ENCODE results near the gene ENOX2.

The ENOX2 gene

DNA sequence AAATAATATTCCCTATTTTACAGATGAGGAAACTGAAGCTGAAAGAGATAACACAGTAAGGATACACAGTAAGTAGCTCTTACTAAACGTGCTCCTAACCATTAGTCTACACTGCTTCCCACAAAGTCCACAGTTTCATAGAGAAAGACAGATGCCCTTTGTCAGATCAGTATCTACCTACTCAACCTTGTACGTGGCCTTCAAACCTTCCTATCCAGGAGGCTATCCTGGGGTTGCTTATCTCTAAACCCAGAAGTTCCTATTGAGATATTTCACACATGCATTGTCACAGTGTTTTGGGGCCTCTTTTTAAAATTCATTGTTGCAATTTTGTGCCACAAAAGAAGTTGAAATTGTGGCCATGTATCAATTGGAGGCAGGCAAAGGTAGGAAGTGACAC, 208.0 kb downstream of the ENOX2 start:
- DNase-seq, result no peak

DNA sequence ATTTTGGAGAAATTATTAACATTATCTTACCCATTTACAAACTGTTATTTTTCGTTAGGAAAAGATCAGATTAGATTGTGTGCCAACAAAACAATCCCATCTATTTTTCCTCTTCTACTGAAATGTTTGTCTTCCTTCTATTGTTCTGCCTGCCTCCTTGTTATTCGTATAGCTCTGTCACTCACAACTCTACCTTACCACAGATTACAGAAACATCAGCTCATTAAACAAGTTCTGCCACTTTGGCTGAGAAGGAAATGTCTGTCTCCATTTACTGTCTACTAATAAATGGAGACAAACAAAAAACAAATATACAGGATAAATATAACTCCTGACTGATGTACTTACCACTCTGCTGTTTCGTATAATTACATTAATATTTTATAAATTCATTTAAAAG, 211.4 kb downstream of the ENOX2 start:
- DNase-seq, result no peak

DNA sequence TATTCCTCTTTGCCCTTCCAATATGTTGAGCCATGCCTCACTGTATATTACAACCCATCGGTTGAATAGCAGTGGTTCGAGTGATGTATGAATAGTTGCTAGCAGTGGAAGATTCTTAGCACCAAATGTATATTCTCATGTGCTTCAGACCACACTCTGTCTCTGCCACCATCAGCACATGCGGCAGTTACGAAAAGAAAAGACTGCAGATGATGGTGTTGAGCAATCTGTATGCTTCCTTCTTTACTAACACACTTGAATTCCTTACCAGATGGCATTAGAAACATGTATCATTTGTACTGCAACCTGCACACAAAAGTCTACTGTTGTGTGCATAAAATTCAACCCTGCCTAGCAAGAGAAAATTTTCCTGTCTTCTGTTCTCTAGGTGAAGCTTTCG, 214.6 kb downstream of the ENOX2 start:
- DNase-seq, result no peak

DNA sequence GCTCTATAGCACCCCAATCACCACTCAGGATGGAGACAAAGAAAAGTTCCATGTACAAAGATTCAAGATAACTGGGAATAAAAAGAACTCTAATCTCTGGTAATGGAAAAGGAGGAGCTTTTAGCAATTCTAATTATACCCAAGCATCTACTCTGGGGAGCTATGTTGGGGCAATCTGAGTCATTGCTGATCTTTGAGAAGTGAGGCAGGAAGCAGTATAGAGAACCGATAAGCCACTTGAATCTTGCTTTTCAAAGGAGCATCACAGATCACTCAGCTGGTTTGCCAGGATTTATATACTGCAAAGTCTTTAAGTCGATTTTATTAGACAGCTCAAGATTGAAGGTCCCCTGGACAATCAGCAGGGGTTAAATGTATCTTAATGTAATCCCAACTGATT, 220.0 kb downstream of the ENOX2 start:
- no peak for DNase-seq

DNA sequence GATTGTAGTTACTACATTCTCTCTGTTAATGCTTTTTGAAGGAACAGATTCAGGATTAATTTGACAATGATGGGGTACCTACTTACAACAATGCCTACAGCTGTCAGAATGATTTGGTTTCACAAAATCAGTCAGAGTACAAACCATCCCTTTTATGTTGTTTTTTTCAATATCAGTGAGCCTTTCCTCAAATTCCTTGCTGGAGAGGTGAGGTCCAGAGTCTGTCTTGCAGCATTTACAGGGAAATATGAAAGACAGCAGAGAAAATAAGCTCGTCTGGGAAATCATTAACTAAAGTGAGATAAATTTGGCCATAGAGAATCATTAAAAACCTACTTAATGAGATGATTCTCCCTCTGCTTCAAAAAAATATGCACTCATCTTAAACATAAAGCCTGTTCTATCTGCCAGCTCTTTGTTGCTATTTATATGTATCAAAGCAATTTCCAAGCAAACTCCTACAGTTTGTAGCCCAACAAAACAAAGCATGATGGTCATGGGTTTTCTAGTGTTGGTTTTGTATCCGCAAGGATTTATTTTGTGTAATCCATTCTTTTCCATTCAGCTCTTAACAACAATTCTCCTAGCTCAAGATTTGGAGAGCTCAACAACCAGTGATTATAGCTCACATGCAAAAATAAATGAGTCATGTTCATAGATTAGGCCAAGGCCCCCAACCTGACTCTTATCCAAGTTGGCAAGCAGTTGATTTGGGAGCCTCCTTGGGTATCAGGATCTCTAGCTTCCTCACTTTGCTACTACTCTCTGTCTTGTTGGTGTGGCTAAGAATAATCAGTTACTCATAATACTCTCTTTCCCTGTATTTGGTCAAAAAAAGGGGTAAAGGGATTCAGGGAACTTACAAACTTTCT, 222.6 kb downstream of the ENOX2 start:
- no peak for DNase-seq

DNA sequence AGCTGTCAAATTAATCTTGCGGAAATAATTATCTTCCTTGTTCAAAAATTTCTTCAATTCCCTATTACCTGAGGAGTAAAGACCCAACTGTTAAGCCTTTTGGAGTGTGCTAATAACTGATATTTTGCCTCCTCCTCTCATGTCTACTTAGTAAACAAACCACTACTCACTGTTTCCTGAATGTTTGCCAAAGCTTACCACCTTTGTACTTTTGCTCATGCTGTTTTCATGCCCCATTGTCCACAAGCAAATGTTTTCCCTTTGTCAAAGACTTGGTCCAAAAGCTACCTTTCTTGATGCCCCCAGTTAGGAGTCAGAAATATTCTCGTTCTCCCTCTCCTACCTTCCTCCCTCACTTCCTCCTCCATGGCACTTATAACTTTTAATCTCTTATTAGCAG, 226.1 kb downstream of the ENOX2 start:
- DNase-seq, result peak; percentile 52

DNA sequence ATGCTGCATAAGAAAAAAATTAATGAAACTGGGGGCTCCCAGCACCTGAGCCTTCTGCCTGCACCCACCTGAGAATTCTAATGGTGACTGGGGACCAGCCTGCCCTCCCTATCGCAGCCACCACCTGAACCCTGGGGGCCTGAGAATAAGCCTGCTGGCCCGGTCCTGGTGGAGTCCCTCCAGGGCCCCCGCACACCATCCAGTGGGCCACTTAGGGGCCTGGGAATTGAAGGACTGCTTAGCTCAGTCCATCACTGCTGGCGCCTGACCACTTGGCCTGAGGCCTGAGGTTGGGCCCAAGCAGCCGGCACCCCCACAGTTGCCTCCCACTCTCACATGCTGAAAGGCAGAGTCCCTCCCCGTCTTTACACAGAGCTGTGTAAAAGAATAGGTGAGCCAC, 230.8 kb downstream of the ENOX2 start:
- no peak for DNase-seq

DNA sequence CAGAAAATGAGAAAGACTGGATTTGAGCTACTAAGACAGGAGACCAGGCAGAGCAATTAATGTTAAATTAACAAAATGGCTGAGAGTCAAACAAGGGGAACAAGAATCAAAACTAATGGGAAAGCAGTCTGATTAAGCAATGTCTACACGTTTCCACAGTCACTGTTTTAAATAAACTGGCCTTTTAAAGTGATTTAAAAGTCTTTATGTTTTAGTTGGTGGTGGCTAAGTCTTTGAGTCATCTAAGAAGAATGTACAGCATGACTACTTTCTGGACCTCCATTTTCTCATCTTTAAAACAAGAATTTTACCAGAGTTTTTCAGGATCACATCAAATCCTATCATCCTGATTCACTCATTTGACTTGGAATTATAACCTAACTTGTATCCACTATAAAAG, 233.8 kb downstream of the ENOX2 start:
- no peak for DNase-seq

DNA sequence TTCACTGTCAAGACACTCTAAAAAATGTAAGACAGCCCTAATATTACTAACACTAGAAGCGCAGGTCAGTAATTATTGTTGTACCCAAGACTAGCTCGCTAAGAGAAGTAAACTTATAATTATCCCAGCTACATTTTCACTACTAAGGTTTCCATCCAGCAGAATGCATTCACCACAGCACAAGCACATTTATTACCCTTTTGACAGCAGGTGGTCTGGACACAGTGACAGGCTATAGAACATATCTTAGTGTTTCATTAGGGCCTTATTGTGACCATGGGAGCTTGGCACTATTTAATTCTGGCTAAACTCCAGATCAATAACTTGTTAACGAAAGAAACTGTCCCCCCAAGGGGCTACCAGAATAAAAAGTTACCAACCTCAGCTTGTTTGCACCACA, 237.7 kb downstream of the ENOX2 start:
- no peak for DNase-seq

DNA sequence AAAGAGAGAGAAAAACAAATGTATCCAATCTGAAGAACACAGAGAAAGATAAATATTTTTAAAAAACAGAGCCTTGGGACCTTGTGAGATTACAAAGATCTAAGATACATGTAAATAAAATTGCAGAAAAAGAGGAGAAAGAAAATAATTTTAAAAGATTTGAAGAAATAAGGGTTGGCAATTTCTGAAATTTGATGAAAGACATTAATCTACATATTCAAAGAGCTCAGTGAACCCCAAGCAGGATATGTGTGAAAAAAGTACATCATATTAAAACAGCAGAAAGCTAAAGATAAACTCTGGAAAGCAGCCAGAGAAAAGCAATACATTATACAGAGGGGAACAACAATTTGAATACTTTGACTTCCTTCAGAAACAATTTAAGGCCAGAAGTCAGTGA, 244.7 kb downstream of the ENOX2 start:
- DNase-seq, result no peak

DNA sequence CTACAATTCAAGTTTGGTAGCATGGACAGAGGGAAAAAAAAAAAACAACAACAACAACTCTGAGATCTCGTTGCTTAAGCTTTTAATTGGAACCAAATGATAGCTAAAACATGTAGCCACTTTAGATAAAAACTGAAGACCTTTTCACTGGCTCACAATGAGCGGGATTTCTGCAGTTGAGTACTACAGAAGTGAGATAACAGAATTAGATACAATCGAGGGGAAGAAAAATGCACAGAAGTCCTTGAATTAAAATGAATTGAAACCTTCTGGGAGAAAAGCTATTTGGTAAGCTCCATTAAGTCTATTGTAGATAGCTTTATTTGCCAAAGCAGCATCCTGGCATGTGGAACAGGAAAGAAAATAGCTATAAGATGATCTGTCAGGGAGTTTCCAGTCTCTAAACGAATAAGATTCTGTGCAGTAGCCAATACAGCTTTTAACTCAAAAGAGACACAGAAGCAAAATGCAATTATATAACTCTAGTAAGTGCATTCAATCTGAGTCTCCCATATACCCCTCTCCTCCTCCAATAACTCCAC, 248.5 kb downstream of the ENOX2 start:
- peak; percentile 5 for DNase-seq

DNA sequence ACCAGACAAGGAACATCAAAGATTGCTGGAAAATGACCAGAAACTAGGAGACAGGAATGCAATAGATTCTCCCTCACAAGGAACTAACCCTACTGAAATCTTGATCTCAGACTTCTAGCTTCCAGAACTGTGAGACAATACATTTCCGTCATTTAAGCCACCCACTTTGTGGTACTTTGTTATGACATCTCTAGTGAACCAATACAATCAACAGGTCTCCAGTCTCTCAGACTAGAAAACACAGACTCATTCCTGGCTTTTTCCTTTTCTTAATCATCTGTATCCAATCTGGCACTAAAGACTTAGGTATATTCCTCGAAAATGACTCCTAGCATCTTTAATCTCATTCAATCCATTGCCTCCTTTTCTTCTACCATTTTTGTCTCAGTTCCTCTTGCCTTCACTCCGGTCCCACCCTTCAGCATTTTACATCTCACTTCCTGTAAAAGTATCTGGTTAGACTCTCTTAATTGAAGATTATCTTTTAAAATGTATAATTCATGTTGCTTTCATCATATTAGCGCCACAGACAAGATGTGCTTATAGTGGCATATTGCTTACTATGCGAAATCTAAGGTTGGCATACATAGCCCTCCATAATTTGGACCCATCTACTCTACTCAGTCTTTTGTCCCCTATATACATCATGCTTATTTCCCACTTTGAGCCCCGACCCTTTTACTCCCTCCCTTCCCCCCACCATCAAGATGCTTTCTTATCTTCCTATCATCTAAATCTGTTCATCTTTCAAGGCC, 250.0 kb downstream of the ENOX2 start:
- DNase-seq, result no peak

DNA sequence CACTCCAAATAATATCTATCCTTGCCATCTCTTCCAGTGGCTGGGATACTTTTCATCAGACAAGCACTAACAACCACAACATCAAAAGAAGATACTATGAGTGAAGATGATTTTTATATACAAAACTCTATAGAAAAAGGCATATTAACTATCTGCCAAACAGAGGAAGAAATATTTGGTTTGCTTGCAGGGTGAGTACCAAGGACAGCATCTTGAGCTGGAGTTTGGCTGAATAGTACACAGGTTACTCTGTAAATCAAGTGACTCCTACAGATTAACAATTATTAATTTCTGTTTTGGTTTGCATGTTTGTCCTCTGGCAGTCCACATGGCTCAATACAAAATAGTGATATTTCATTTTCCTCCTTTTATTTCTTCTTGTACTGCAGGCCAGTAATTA, 253.3 kb downstream of the ENOX2 start:
- DNase-seq, result no peak

DNA sequence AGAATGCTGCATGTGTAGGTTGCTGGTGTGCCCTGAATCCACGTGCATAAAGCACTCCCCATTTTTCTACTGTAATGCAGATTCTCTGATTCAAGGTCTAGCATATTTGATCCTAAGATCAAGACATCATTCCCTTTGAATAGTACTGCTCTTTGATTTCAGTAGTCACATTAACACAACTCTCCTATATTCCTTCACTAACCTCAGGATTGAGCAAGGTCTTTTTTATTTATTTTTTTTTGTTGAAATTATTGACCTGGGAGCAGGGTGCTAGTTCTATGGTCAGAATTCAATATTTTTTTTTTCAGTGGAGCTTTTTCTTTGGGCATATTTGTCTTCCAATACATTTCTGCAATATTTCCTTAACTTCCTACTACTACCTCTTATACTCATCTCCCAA, 255.5 kb downstream of the ENOX2 start:
- no peak for DNase-seq

DNA sequence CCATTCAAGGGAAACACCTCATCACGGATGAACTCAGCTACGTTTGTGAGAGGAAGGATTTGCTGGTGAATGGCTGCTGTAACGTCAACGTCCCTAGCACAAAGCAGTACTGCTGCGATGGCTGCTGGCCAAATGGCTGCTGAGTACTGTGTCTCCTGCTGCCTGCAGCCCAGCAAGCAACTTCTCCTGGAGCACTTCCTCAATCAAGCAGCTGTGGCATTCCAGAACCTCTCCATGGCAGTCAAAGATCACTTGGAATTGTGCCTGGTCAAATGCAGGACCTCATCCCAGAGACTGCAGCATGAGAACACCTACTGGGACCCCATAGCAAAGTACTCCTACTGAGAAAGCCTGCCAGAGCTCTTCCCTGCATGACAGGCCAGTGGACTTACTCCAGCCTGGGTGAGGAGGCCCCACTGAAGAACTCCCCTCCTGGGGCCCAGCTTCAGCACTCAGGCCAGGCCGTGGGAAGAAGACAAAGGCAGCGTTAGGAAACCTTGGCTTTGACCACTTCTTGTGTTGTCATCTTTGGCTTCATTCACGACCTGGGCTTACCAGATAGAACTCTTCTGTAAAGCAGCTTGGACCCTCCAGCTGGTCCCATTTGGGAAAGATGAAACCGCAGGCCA, 256.9 kb downstream of the ENOX2 start:
- DNase-seq, result no peak

DNA sequence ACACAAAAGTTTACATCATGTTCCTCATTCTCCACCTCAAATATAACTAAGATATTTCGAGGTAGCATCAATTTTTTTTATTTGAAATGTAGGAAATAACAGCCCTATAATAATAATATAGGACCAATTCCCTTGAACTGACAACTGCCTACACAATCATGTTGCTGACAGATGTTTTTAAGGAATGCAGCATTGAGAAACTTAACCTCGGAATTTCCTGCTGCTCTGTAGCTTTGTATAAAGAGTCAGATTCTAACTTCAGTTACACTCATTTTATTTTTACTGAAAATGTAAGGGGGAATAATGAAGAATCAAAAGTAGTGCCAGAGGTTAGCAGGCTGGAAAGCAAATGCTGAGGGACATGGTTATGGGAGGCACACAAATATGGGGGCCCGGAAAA, 265.4 kb downstream of the ENOX2 start:
- DNase-seq, result no peak

DNA sequence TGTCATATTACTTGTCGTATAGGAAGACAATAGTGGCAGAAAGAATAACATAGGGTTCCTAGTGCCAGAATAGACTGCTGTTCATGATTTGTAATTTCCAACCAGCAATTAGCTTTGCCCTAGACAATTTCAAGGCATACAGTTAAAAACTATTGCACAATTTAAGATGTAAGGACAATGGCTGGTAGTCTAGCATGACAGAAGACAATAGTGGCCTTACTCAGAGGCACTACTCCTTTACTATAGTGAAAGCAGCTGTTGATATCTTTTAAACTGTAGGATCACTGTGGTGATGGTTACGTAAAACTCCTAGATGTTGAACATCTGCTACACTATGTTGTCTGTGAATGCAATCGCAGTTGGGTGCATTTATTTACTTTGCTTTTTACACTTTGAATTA, 266.7 kb downstream of the ENOX2 start:
- no peak for DNase-seq

DNA sequence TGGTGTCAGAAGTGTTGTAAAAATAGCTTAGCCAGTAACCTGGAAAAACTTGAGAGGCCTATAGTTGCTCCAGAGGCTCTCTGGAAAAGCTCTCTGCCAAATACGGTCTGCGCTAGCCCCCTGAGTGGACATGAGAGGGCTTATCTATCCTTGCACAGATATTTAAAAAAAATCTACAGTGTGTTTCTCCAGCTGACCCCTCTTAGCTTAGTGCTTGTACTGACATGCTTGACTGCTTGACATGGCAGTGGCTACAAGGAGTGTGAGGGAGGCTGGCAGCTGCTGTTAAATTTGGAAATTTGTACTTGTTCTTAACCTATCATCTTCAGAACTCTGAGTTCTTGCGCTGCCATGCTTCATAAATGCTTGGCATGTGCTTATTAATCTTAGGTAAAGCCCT, 272.0 kb downstream of the ENOX2 start:
- DNase-seq, result peak; percentile 78

DNA sequence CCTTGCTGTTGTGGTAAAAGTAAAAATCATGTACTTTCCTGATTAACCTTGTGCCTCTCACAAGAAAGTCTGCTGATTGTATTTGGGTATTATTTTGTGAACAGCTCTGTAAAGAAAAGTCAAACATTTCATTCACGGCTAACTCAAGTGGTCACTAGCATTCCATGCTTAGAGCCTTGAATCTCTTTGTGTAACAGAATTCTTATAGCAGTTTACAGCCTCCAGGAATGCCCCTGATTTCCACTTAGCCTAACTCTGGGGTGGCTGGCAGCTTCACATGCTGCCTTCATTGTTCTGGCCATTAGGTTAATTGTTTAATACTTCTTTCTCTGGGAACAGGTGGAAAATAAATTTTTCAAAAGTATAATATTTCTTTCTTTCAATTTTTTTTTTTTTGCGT, 274.5 kb downstream of the ENOX2 start:
- DNase-seq, result no peak

DNA sequence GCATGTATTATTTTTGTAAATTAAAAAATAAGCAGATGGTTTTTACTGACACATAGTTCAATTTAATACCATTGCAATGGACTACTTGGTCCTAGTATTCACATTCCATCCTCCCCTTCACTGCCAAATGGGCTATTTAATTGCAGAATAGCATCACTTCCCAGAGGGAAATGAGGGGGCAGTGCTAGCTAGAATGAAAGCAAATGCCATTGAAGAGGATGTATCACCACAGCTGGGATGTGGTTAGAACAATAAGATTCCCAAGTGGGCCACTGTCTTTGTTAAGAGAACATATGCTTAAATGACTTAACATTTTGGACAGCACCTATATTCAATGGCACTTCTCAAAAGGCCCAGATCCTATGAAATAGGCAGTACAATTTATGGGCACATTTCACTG, 276.5 kb downstream of the ENOX2 start:
- no peak for DNase-seq

DNA sequence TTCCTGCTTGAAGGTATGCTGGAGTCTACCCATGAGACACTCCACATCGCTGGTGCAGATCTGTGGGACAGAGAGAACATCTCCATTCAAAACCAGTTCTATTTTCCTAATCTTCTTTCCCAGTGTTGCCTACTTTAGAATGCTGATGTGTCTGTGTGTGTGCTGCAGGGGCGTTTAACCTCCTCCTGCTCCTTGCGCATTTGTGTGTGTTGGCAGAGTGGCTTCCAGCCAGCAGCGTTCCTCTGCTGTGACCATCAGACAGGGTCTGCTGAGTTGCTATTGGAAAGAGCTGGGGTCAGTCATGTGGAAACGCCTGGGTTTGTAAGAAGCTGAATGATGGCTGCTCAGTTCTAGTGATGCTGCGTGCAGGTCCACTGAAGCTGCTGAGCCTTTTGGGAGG, 277.6 kb downstream of the ENOX2 start:
- DNase-seq, result no peak

DNA sequence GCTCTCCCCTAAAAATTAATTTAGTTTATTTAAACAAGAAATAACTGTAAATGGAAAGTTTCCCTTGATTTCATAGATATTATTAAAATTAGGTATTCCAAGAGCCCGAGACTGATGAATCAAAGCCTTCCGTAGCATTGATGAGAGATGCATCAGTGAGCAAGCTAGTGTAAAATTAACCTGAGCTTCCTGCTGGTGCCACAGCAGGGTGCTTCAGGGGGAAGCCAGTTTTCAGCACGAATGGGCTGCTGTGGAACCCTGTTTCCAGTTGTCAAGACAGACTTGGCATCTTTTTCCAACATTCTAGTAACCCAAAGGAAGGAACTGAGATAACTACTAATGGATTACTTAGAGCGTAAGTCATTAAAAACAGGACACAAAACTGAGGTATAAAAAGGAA, 279.5 kb downstream of the ENOX2 start:
- DNase-seq, result no peak

DNA sequence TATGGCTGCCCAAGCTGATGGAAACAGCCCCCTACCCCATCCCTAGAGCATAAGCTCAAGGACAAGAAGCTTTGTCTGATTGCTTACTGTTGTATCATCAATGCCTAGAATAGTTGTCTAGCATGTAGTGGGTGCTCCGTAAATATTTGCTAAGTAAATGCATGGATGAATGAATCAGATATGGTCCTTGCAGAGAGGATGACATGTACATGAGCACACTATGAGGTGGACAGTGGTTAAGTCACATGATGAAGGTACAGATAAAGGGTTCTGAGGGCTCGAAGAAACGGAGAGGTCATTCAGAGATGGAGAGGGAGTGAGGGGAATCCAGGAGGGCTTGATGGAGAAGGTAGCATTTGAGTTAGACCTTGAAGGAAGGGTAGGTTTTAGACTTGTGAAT, 287.1 kb downstream of the ENOX2 start:
- DNase-seq, result no peak

DNA sequence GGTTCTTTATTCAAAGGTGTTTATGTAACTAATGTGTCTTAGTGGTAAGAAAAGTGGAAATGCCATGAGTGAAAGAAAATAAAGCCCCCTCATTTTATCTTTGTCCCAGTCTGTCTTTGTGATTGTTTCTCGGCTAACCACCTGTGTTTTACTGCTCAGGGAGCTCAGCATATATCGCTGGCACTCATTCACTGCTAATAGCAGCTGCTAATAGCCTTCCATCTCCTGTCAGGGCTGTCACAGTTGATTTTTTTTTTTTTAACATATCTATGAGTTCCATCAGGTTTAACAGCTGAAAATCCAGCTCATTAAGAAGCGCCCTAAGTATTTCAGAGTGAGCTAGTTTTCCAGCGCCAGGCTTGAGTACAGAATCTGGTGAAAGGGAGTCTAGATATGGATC, 295.6 kb downstream of the ENOX2 start:
- no peak for DNase-seq
